ENCODE measurements around the gene HOXA11.
A peak's percentile ranks its signal among the peaks of the same experiment; 100 is the strongest.

Gene HOXA11

GRCh38 chr7:27139334-27140125 lies 45.5 kb downstream of the HOXA11 start:
- Histone ChIP-seq H4K8ac (ENCODE audit: low read length) (peak overlapping the region; percentile 78), H2BK12ac (ENCODE audit: low read length in 2 of 2) (peak overlapping the region in 1 of 2 experiments; percentile 57), H3K14ac (ENCODE audit: low read length in 2 of 2) (no peak overlapping the region), H3K27ac (ENCODE audit: low read length, poor library complexity, severe bottlenecking) (peak overlapping the region; percentile 83), H3K23ac (ENCODE audit: low read length in 2 of 2) (no peak overlapping the region), H3K4me1 (ENCODE audit: control insufficient read depth, insufficient read depth, low read depth, low read length) (peaks cover 11% of the 10 kb centered on the region), H3K9me3 (ENCODE audit: control insufficient read depth, low read length) (no peaks in the 10 kb centered on the region), H3K4ac (ENCODE audit: low read depth in 1 of 2, low read length in 2 of 2) (peak overlapping the region in 1 of 2 experiments; percentile 55), H2BK5ac (ENCODE audit: low read depth, low read length, poor library complexity, severe bottlenecking) (peak overlapping the region; percentile 88), H3K18ac (ENCODE audit: low read depth in 1 of 2, low read length in 2 of 2) (peak overlapping the region in 1 of 2 experiments; percentile 21), H4K91ac (ENCODE audit: low read length) (peak overlapping the region; percentile 28), H2AK5ac (ENCODE audit: low read length, severe bottlenecking) (peak overlapping the region; percentile 41), H2BK120ac (ENCODE audit: low read depth, low read length) (no peak overlapping the region), H3K27me3 (ENCODE audit: control insufficient read depth in 1 of 2, insufficient read depth in 1 of 2, low read length in 2 of 2) (no peaks in the 10 kb centered on the region), H3K9ac (ENCODE audit: low read length) (peak overlapping the region; percentile 97), H3K79me1 (replicated peaks; ENCODE audit: low read length, poor library complexity, severe bottlenecking) (no peaks in the 10 kb centered on the region), H2AFZ (ENCODE audit: low read depth, low read length) (no peak overlapping the region), H3K36me3 (ENCODE audit: control insufficient read depth in 1 of 2, insufficient read depth in 2 of 2, low read depth in 1 of 2, low read length in 2 of 2) (peaks cover 3 to 29% of the 10 kb centered on the region in 2 experiments), H3K4me3 (ENCODE audit: insufficient read depth in 1 of 2, low read depth in 1 of 2, low read length in 2 of 2) (peak overlapping the region; percentile 70 to 82), H2BK15ac (ENCODE audit: low read depth, poor library complexity, severe bottlenecking) (peak overlapping the region; percentile 20), H3K4me2 (ENCODE audit: low read length, poor library complexity, severe bottlenecking) (peak overlapping the region; percentile 49)
- 6% methylated on average over 52 of the region's 53 CpGs for WGBS
- DNase-seq, result peak; percentile 25

DNA sequence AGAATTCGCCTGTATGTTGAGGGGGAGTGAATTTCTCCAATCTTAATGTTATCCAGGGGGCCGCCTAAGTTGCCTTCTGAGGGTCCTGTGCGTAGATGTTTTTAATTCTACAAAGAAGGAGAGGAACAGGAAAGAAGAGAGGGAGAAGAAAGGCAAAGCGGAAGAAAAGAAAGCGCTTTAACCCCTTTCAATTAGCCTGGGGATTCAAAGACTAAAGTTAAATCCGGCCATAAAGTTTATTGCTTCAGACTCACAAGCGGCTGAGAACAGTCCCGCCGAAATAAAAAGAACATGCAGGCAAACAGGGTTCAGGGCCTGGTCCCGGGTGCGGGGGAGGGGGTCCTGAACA lies 46.1 kb downstream of the HOXA11 start:
- Histone ChIP-seq H3K4ac (ENCODE audit: low read depth in 1 of 2, low read length in 2 of 2) (no peak overlapping the region), H3K36me3 (ENCODE audit: control insufficient read depth in 1 of 2, insufficient read depth in 2 of 2, low read depth in 1 of 2, low read length in 2 of 2) (peaks cover 3 to 26% of the 10 kb centered on the region in 2 experiments), H2BK5ac (ENCODE audit: low read depth, low read length, poor library complexity, severe bottlenecking) (peak overlapping the region; percentile 88), H3K9me3 (ENCODE audit: control insufficient read depth, low read length) (no peaks in the 10 kb centered on the region), H3K14ac (ENCODE audit: low read length in 2 of 2) (no peak overlapping the region), H3K23ac (ENCODE audit: low read length in 2 of 2) (no peak overlapping the region), H3K4me3 (ENCODE audit: insufficient read depth in 1 of 2, low read depth in 1 of 2, low read length in 2 of 2) (peak overlapping the region; percentile 70 to 82), H2BK12ac (ENCODE audit: low read length in 2 of 2) (peak overlapping the region in 1 of 2 experiments; percentile 57), H3K9ac (ENCODE audit: low read length) (peak overlapping the region; percentile 97), H2AK5ac (ENCODE audit: low read length, severe bottlenecking) (peak overlapping the region; percentile 82), H3K18ac (ENCODE audit: low read depth in 1 of 2, low read length in 2 of 2) (peak overlapping the region in 1 of 2 experiments; percentile 21), H2AFZ (ENCODE audit: low read depth, low read length) (no peak overlapping the region), H3K27me3 (ENCODE audit: control insufficient read depth in 1 of 2, insufficient read depth in 1 of 2, low read length in 2 of 2) (no peaks in the 10 kb centered on the region), H2BK15ac (ENCODE audit: low read depth, poor library complexity, severe bottlenecking) (no peak overlapping the region), H2BK120ac (ENCODE audit: low read depth, low read length) (no peak overlapping the region), H3K27ac (ENCODE audit: low read length, poor library complexity, severe bottlenecking) (peak overlapping the region; percentile 81), H3K79me1 (replicated peaks; ENCODE audit: low read length, poor library complexity, severe bottlenecking) (no peaks in the 10 kb centered on the region), H3K4me2 (ENCODE audit: low read length, poor library complexity, severe bottlenecking) (peak overlapping the region; percentile 49), H3K4me1 (ENCODE audit: control insufficient read depth, insufficient read depth, low read depth, low read length) (peaks cover 9% of the 10 kb centered on the region), H4K8ac (ENCODE audit: low read length) (no peak overlapping the region), H4K91ac (ENCODE audit: low read length) (no peak overlapping the region)
- DNase-seq, result peak; percentile 13
- WGBS, result 27% methylated on average over 10 of the region's 11 CpGs

DNA sequence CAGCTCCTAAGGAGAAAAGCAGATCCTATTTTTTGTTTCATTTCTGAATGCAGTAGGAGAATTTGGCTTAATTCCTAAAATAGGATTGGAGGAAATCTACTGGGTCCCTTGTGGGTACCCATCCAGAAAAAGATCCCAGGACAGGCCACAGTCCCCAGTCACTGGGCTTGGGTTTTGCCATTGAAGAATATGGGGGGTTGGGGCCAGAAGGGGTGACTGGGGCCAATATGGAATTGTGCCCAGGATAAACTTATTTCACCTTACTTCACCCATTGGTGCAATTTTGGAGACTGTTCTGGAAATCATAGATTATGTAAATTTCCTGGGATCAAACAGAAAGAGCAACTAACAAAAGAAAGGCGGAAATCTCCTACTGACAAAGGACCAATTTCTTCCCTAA lies 46.6 kb downstream of the HOXA11 start:
- no peak overlapping the region for H4K8ac ChIP-seq (ENCODE audit: low read length)
- no peak for DNase-seq
- no peaks in the 10 kb centered on the region for H3K79me1 ChIP-seq (replicated peaks; ENCODE audit: low read length, poor library complexity, severe bottlenecking)
- peak overlapping the region; percentile 82 for H2AK5ac ChIP-seq (ENCODE audit: low read length, severe bottlenecking)
- H3K18ac ChIP-seq (ENCODE audit: low read depth in 1 of 2, low read length in 2 of 2), result no peak overlapping the region
- peak overlapping the region; percentile 49 for H3K4me2 ChIP-seq (ENCODE audit: low read length, poor library complexity, severe bottlenecking)
- H3K4me1 ChIP-seq (ENCODE audit: control insufficient read depth, insufficient read depth, low read depth, low read length), result peaks cover 8% of the 10 kb centered on the region
- H4K91ac ChIP-seq (ENCODE audit: low read length), result no peak overlapping the region
- H3K36me3 ChIP-seq (ENCODE audit: control insufficient read depth in 1 of 2, insufficient read depth in 2 of 2, low read depth in 1 of 2, low read length in 2 of 2), result peaks cover 3 to 26% of the 10 kb centered on the region in 2 experiments
- H3K27ac ChIP-seq (ENCODE audit: low read length, poor library complexity, severe bottlenecking), result peak overlapping the region; percentile 81
- H3K4me3 ChIP-seq (ENCODE audit: insufficient read depth in 1 of 2, low read depth in 1 of 2, low read length in 2 of 2), result peak overlapping the region in 1 of 2 experiments; percentile 82
- no peak overlapping the region for H3K23ac ChIP-seq (ENCODE audit: low read length in 2 of 2)
- H3K9ac ChIP-seq (ENCODE audit: low read length), result peak overlapping the region; percentile 97
- no peaks in the 10 kb centered on the region for H3K27me3 ChIP-seq (ENCODE audit: control insufficient read depth in 1 of 2, insufficient read depth in 1 of 2, low read length in 2 of 2)
- no peak overlapping the region for H2BK15ac ChIP-seq (ENCODE audit: low read depth, poor library complexity, severe bottlenecking)
- no peak overlapping the region for H3K14ac ChIP-seq (ENCODE audit: low read length in 2 of 2)
- no peak overlapping the region for H2BK12ac ChIP-seq (ENCODE audit: low read length in 2 of 2)
- H3K9me3 ChIP-seq (ENCODE audit: control insufficient read depth, low read length), result no peaks in the 10 kb centered on the region
- WGBS, result no CpG with 5 or more reads among the region's 1 CpG
- no peak overlapping the region for H2BK120ac ChIP-seq (ENCODE audit: low read depth, low read length)
- H3K4ac ChIP-seq (ENCODE audit: low read depth in 1 of 2, low read length in 2 of 2), result no peak overlapping the region
- peak overlapping the region; percentile 22 for H2BK5ac ChIP-seq (ENCODE audit: low read depth, low read length, poor library complexity, severe bottlenecking)
- H2AFZ ChIP-seq (ENCODE audit: low read depth, low read length), result no peak overlapping the region

DNA sequence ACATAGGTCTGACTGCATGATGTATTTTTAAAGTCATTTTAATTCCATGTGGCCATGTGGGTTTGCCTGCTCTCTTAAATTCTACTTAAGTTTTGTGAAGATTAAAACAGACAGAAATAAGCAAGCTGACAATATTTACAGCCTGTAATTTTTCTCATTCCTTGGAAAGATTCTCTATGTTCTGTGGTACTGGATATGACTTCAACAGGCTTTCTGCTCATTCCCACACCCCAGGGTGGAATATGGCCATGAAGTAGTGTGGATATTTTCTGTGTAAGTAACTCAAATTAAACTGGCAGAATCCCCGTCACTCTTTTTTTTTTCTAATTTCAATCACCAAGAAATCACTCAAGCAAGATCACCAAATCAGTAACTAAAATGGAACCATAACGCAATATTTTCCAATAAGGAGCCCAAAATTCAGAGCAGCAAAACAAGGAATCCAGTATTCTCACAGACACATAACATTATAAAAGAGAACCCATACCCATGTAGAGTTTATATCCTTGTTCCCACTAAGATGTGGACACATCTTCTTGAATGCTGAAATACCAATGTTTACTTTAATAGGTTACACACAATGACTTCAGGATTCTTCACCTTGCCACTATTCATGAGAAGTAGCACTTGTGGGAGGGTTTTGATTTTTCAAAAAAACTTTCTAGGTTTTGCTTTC lies 47.3 kb downstream of the HOXA11 start:
- H3K9me3 ChIP-seq (ENCODE audit: control insufficient read depth, low read length), result no peaks in the 10 kb centered on the region
- H3K9ac ChIP-seq (ENCODE audit: low read length), result peak overlapping the region; percentile 97
- no peaks in the 10 kb centered on the region for H3K79me1 ChIP-seq (replicated peaks; ENCODE audit: low read length, poor library complexity, severe bottlenecking)
- H2AK5ac ChIP-seq (ENCODE audit: low read length, severe bottlenecking), result no peak overlapping the region
- DNase-seq, result peak; percentile 17
- H3K4me1 ChIP-seq (ENCODE audit: control insufficient read depth, insufficient read depth, low read depth, low read length), result peaks cover 6% of the 10 kb centered on the region
- H3K4me2 ChIP-seq (ENCODE audit: low read length, poor library complexity, severe bottlenecking), result peak overlapping the region; percentile 49
- no peak overlapping the region for H2BK12ac ChIP-seq (ENCODE audit: low read length in 2 of 2)
- no peak overlapping the region for H2BK5ac ChIP-seq (ENCODE audit: low read depth, low read length, poor library complexity, severe bottlenecking)
- no peaks in the 10 kb centered on the region for H3K27me3 ChIP-seq (ENCODE audit: control insufficient read depth in 1 of 2, insufficient read depth in 1 of 2, low read length in 2 of 2)
- no peak overlapping the region for H3K18ac ChIP-seq (ENCODE audit: low read depth in 1 of 2, low read length in 2 of 2)
- 80% methylated on average over 2 of the region's 2 CpGs for WGBS
- H3K23ac ChIP-seq (ENCODE audit: low read length in 2 of 2), result no peak overlapping the region
- H3K4ac ChIP-seq (ENCODE audit: low read depth in 1 of 2, low read length in 2 of 2), result no peak overlapping the region
- peak overlapping the region in 1 of 2 experiments; percentile 82 for H3K4me3 ChIP-seq (ENCODE audit: insufficient read depth in 1 of 2, low read depth in 1 of 2, low read length in 2 of 2)
- peaks cover 0 to 26% of the 10 kb centered on the region in 2 experiments for H3K36me3 ChIP-seq (ENCODE audit: control insufficient read depth in 1 of 2, insufficient read depth in 2 of 2, low read depth in 1 of 2, low read length in 2 of 2)
- H4K91ac ChIP-seq (ENCODE audit: low read length), result no peak overlapping the region
- H4K8ac ChIP-seq (ENCODE audit: low read length), result no peak overlapping the region
- H2BK15ac ChIP-seq (ENCODE audit: low read depth, poor library complexity, severe bottlenecking), result no peak overlapping the region
- H2BK120ac ChIP-seq (ENCODE audit: low read depth, low read length), result no peak overlapping the region
- H3K14ac ChIP-seq (ENCODE audit: low read length in 2 of 2), result no peak overlapping the region
- H3K27ac ChIP-seq (ENCODE audit: low read length, poor library complexity, severe bottlenecking), result peak overlapping the region; percentile 81
- no peak overlapping the region for H2AFZ ChIP-seq (ENCODE audit: low read depth, low read length)
